C4-2B (cell line): ENCODE results near the gene KCNJ6.

Experiments used
- H3K27ac ChIP-seq: fragments of 450-650 bp; 2 replicates; pipeline ENCODE4 v1.5.1; 2017
- ZFX ChIP-seq: fragments of 450-650 bp; IDR thresholded peaks from 2 replicates; pipeline ENCODE4 v1.6.1; 2017
- TF ChIP-seq, protein P1 (sequence below): fragments of 450-650 bp; conservative IDR thresholded peaks from 2 replicates; pipeline ENCODE4 v1.5.1; 2017; ENCODE audit warnings: mild to moderate bottlenecking

Gene KCNJ6

DNA sequence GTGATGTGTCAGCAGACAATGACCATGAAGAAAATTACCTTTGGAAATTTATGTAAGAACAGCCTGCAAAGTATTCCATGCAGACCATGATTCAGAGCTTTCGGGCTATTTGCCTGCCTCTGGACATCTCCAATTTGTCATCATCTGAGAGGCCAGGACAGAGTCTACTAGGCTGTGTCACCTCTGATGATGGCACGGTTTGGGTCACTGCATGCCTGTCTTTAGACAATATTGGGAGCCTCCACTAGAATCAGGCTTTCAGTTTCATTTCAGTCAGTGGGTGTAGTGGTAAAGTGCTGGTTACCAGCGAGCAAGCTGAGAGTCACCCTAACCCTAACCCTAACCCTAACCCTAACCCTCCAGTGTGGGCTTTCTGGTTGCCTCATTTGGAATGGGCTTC lies 80.8 kb downstream of the KCNJ6 start:
- TF ChIP-seq, protein P1, sequence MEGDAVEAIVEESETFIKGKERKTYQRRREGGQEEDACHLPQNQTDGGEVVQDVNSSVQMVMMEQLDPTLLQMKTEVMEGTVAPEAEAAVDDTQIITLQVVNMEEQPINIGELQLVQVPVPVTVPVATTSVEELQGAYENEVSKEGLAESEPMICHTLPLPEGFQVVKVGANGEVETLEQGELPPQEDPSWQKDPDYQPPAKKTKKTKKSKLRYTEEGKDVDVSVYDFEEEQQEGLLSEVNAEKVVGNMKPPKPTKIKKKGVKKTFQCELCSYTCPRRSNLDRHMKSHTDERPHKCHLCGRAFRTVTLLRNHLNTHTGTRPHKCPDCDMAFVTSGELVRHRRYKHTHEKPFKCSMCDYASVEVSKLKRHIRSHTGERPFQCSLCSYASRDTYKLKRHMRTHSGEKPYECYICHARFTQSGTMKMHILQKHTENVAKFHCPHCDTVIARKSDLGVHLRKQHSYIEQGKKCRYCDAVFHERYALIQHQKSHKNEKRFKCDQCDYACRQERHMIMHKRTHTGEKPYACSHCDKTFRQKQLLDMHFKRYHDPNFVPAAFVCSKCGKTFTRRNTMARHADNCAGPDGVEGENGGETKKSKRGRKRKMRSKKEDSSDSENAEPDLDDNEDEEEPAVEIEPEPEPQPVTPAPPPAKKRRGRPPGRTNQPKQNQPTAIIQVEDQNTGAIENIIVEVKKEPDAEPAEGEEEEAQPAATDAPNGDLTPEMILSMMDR, result no peak
- TF ChIP-seq ZFX, result no peak
- no peak overlapping the region for H3K27ac ChIP-seq

DNA sequence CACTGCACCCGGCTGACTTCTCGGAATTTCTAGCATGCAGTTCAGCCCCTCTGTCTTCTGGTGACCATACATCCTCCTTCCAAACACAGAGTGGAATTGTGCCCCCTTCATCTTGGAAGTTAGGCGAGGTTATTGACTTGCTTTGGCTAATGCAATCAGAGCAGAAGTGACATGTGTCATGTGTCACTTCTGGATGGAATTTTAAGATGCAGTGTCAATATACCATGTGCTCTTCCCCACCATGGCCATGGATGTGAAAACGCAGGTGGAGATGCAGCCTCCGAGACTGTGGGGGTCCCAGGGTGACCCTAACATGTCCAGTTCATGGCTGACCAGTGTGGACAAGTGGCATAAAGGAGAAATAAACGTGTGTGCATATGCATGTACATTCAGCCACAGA lies 83.0 kb downstream of the KCNJ6 start:
- TF ChIP-seq, protein P1, result no peak
- no peak for TF ChIP-seq ZFX
- no peak overlapping the region for H3K27ac ChIP-seq

DNA sequence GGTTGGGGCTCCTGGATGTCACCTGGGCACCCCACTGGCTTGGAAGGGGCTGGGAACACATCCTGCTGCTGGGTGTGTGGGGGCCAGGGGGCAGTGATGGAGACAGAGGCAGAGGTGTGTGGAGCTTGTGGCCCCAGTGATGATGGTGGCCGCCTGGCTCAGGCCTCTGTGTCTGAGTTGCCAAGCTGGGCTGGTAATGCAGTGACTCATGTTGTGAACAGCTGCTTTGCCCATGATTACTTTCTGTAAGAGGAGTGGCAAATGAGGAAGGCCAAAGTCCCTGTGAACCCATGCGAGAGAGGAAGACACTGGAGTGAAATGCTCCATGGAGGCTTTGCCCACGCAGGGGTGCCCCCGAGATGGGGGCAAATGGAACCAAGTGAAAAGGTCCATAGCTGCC lies 86.8 kb downstream of the KCNJ6 start:
- TF ChIP-seq ZFX, result no peak
- TF ChIP-seq, protein P1, result no peak
- no peak overlapping the region for H3K27ac ChIP-seq

DNA sequence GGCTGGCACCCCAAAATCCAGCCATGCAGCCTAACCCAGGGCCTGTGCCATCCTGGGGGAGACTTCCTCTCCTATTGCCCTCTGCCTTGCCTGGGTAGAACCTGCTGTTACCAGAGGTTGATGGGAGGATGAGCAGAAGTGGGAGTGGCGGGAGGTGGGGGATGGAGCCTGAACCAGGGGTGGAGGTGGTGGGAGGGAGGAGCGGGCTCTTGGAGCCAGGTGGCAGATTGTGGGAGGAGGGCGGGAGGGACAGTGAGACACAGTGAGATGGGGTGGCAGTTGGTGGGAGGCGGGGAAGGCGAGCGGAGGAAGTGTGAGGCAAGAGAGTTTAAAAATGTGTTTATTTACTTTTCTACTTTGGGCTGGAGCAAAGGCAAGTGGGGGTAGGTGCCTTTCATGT lies 87.3 kb downstream of the KCNJ6 start:
- no peak overlapping the region for H3K27ac ChIP-seq
- TF ChIP-seq, protein P1, result no peak
- no peak for TF ChIP-seq ZFX

DNA sequence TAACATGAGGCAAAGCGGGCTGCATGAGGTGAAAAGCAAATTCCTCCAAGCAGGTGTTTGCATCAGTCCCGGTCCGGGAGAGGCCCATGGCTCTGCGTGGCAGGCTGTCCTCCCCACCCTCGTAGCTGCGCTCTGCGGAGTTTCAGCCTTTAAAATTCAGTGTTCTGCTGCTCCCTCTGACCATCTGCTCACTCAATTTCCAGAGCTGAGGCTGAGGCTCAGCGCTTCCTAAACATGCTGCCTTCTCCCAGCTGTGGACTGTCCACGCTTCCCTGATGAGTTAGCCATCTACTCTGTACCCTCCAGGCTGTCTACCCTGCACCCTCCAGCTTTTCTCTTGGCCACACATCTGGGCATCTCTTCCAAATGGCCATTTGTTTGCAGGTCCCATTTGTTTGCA lies 87.7 kb downstream of the KCNJ6 start:
- TF ChIP-seq, protein P1, result no peak
- TF ChIP-seq ZFX, result no peak
- H3K27ac ChIP-seq, result no peak overlapping the region

DNA sequence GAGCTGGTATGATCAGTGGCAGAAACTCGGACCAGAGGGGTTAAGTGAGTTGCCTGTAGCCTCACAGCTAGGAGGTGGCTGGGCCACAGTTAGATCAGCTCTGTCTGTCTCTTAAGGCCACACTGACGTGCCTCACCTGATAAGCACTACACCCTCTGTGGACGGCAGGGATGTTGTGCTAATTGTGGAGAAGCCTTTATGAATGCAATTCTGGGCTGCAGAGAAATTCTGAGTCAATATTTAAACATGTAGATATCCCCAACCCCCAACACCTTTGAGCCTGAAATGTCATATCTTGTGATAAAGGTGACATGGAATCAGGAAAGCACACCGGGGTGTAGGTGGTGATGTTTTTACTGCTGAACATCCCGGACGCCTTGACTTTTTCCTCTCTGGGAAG lies 88.3 kb downstream of the KCNJ6 start:
- no peak overlapping the region for H3K27ac ChIP-seq
- TF ChIP-seq ZFX, result no peak
- TF ChIP-seq, protein P1, result no peak

DNA sequence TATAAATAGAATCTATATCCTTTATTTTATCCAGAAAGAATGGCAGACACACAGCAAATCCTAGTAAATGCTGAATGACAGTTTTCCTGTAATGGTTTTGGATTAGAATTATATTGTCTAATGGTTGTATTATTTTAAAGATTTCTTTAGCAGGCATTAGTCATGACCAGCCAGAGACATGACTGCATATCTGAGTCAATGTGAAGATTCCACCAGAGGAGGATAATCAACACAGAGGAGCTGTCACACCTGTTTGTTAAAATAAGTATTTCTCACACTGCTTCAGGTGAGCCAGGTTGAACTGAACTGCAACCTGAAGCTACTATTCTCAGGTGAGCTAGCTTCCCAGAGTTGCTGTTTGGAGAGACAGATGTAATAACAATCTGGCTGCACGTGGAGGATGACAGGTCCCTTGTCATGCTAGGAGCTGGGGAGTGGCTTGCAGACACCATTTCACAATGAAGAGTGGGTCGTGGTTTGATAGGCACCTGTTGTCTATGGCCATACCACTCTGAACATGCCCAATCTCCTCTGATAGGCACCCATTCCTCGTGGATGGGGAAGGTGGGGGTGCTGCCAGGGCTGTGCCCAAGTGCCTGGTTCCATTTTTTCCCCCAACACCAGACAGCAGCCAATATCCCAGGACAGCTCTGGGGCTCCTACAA lies 94.3 kb downstream of the KCNJ6 start:
- no peak overlapping the region for H3K27ac ChIP-seq
- TF ChIP-seq ZFX, result no peak
- TF ChIP-seq, protein P1, result no peak
